Colonic mucosa (tissue), 4 donors: Measurements from ENCODE around the gene LARGE1. TPM values are rescaled to one million over a fixed set of nuclear protein-coding genes. Genes with fewer than 3 reads are reported as not detected.

Experiments
- DNase-seq: peaks from one replicate; pipeline ENCODE4 v3.0.0-alpha.2; 2020
- H3K27ac ChIP-seq: fragments of 200-600 bp; one replicate; pipeline ENCODE4 v1.8.0; 2021
- H3K27me3 ChIP-seq: fragments of 200-600 bp; one replicate; pipeline ENCODE4 v1.8.0; 2021
- H3K36me3 ChIP-seq: fragments of 200-600 bp; one replicate; pipeline ENCODE4 v1.8.0; 2021
- H3K4me1 ChIP-seq: fragments of 200-600 bp; one replicate; pipeline ENCODE4 v1.8.0; 2021; ENCODE audit warnings: mild to moderate bottlenecking
- H3K4me3 ChIP-seq: fragments of 200-600 bp; one replicate; pipeline ENCODE4 v1.8.0; 2021
- H3K9ac ChIP-seq, 2 donors: one replicate each; pipeline ENCODE4 v1.7.0; 2013; ENCODE audit warnings: control low read depth in 2 of 2, low read depth in 2 of 2, low read length in 2 of 2
- H3K9me3 ChIP-seq: fragments of 200-600 bp; one replicate; pipeline ENCODE4 v1.8.0; 2021
- intact Hi-C: fragments of 100-400 bp; cut with DNase I; formaldehyde crosslinking; loops from one replicate; pipeline ENCODE4 v1.14.1; 2022
- total RNA-seq, 2 donors: library from RNA; stranded (reverse); fragmentation: NEBNext Ultra II Directional in 1 of 2; extraction: Animal tissue kit (Norgen Biotek cat#: 25700) in 1 of 2; gene quantifications; one replicate each; pipeline ENCODE4 v1.2.1, GENCODE V29; 2021
- TF ChIP-seq, protein P1 (sequence below): fragments of 200-600 bp; IDR thresholded peaks from one replicate; pipeline ENCODE4 v1.8.0; 2022; ENCODE audit warnings: antibody characterized with exemption, mild to moderate bottlenecking
- donor health status: healthy.
- donor health status: DM: no; HTN: no; CAD: no.
- donor health status: DM: no; HTN: no; CAD: no.

Gene LARGE1
- total RNA-seq, 2 donors from 2014 or later: 45.2 to 46.5 TPM

GRCh38 chr22:33952776-33953175, 32.5 kb upstream of the LARGE1 start:
- Histone ChIP-seq H3K4me3 (no peak overlapping the region), H3K4me1 (no peaks in the 10 kb centered on the region)

GRCh38 chr22:33940741-33941140, 20.5 kb upstream of the LARGE1 start:
- no peak overlapping the region for H3K4me3 ChIP-seq
- no peaks in the 10 kb centered on the region for H3K9me3 ChIP-seq
- no peaks in the 10 kb centered on the region for H3K4me1 ChIP-seq
- no peaks in the 10 kb centered on the region for H3K36me3 ChIP-seq
- intact Hi-C loops: no loop called here
- H3K27ac ChIP-seq: no peak overlapping the region
- DNase-seq: no peak
- no peaks in the 10 kb centered on the region for H3K27me3 ChIP-seq
- no peak overlapping the region for H3K9ac ChIP-seq
- TF ChIP-seq, protein P1, sequence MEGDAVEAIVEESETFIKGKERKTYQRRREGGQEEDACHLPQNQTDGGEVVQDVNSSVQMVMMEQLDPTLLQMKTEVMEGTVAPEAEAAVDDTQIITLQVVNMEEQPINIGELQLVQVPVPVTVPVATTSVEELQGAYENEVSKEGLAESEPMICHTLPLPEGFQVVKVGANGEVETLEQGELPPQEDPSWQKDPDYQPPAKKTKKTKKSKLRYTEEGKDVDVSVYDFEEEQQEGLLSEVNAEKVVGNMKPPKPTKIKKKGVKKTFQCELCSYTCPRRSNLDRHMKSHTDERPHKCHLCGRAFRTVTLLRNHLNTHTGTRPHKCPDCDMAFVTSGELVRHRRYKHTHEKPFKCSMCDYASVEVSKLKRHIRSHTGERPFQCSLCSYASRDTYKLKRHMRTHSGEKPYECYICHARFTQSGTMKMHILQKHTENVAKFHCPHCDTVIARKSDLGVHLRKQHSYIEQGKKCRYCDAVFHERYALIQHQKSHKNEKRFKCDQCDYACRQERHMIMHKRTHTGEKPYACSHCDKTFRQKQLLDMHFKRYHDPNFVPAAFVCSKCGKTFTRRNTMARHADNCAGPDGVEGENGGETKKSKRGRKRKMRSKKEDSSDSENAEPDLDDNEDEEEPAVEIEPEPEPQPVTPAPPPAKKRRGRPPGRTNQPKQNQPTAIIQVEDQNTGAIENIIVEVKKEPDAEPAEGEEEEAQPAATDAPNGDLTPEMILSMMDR: no peak

More at GRCh38 chr22:33952776-33953175, 32.5 kb upstream of the LARGE1 start:
- no peaks in the 10 kb centered on the region for H3K36me3 ChIP-seq
- H3K27me3 ChIP-seq: no peaks in the 10 kb centered on the region
- H3K9me3 ChIP-seq: no peaks in the 10 kb centered on the region
- no peak overlapping the region for H3K9ac ChIP-seq
- TF ChIP-seq, protein P1: no peak
- intact Hi-C loops: no loop called here
- DNase-seq: no peak
- H3K27ac ChIP-seq: no peak overlapping the region

- no peaks in the 10 kb centered on the region for H3K9me3 ChIP-seq
- H3K4me3 ChIP-seq: no peak overlapping the region
- no peak overlapping the region for H3K9ac ChIP-seq
- TF ChIP-seq, protein P1: no peak
- no peak for DNase-seq
- no peak overlapping the region for H3K27ac ChIP-seq
- H3K36me3 ChIP-seq: no peaks in the 10 kb centered on the region
- no peaks in the 10 kb centered on the region for H3K27me3 ChIP-seq
- H3K4me1 ChIP-seq: no peaks in the 10 kb centered on the region
- intact Hi-C loops: no loop called here
Measured at GRCh38 chr22:33932997-33933396, 12.7 kb upstream of the LARGE1 start.

- no peak overlapping the region for H3K27ac ChIP-seq
- TF ChIP-seq, protein P1: no peak
- no peaks in the 10 kb centered on the region for H3K27me3 ChIP-seq
- no peak overlapping the region for H3K9ac ChIP-seq
- no peak overlapping the region for H3K4me3 ChIP-seq
- H3K36me3 ChIP-seq: no peaks in the 10 kb centered on the region
- H3K9me3 ChIP-seq: no peaks in the 10 kb centered on the region
- no peaks in the 10 kb centered on the region for H3K4me1 ChIP-seq
- DNase-seq: no peak
- intact Hi-C loops: no loop called here
Measured at GRCh38 chr22:33931406-33931805, 11.1 kb upstream of the LARGE1 start.

- Histone ChIP-seq H3K4me1 (no peaks in the 10 kb centered on the region), H3K4me3 (no peak overlapping the region), H3K9me3 (no peaks in the 10 kb centered on the region), H3K27ac (no peak overlapping the region), H3K9ac (no peak overlapping the region), H3K36me3 (no peaks in the 10 kb centered on the region), H3K27me3 (peaks cover 3% of the 10 kb centered on the region)
- TF ChIP-seq, protein P1: no peak
- intact Hi-C loops: loop anchor here (5.0 to 10.0 kb wide), 4 partner anchors 180 to 1227 kb away; no protein-coding TSS in a partner anchor
- DNase-seq: no peak
Measured at GRCh38 chr22:33927752-33928151, 7.5 kb upstream of the LARGE1 start.
